Karpas-422 (cell line): Measurements from ENCODE around the gene KIAA1958. TPM values are rescaled to one million over a fixed set of nuclear protein-coding genes. Genes with fewer than 3 reads are reported as not detected.
"Not testable (repeated sequence)": the region's sequence is repeated elsewhere in the genome, so short reads cannot be mapped to it uniquely, and the experiment has no call there.

ENCODE experiments used
- DNase-seq: peaks from one replicate; pipeline ENCODE4 v3.0.0-alpha.2; 2015
- H2AFZ ChIP-seq: fragments of 200-600 bp; sonication (generic); 2 replicates; pipeline ENCODE4 v1.6.1; 2014; ENCODE audit warnings: antibody characterized with exemption, low read length, mixed read lengths
- H3K27ac ChIP-seq: fragments of 200-600 bp; sonication (generic); 2 replicates; pipeline ENCODE4 v1.5.1; 2014; ENCODE audit warnings: mild to moderate bottlenecking, low read length, moderate library complexity
- H3K27me3 ChIP-seq: fragments of 200-600 bp; sonication (generic); 2 replicates; pipeline ENCODE4 v1.6.1; 2014; ENCODE audit warnings: low read length, mixed read lengths
- H3K36me3 ChIP-seq: fragments of 200-600 bp; sonication (generic); 2 replicates; pipeline ENCODE4 v1.6.1; 2014; ENCODE audit warnings: low read length, mixed read lengths; ENCODE audit not compliant: insufficient read depth
- H3K4me1 ChIP-seq: fragments of 200-600 bp; sonication (generic); 2 replicates; pipeline ENCODE4 v1.6.1; 2014; ENCODE audit warnings: mild to moderate bottlenecking, low read length, mixed read lengths
- H3K4me2 ChIP-seq: fragments of 200-600 bp; sonication (generic); 2 replicates; pipeline ENCODE4 v1.6.1; 2014; ENCODE audit warnings: low read length, low read depth, mild to moderate bottlenecking; ENCODE audit not compliant: poor library complexity, severe bottlenecking
- H3K4me3 ChIP-seq: fragments of 200-600 bp; sonication (generic); 2 replicates; pipeline ENCODE4 v1.5.1; 2014; ENCODE audit warnings: mild to moderate bottlenecking, antibody characterized with exemption, low read length, mixed read lengths
- H3K79me2 ChIP-seq: fragments of 200-600 bp; sonication (generic); 2 replicates; pipeline ENCODE4 v1.6.1; 2014; ENCODE audit warnings: mild to moderate bottlenecking, low read length, mixed read lengths
- H3K9ac ChIP-seq: fragments of 200-600 bp; sonication (generic); 2 replicates; pipeline ENCODE4 v1.6.0; 2014; ENCODE audit warnings: low read length
- H3K9me2 ChIP-seq: fragments of 200-600 bp; sonication (generic), shearing (Covaris generic); replicated peaks from 2 replicates; pipeline ENCODE4 v1.6.0; 2014; ENCODE audit warnings: mild to moderate bottlenecking, low read length, moderate library complexity; ENCODE audit not compliant: insufficient read depth
- H3K9me3 ChIP-seq: fragments of 300-700, 200-600 bp; sonication (generic); 2 replicates; pipeline ENCODE4 v1.6.1; 2014; ENCODE audit warnings: low read length, mixed read lengths
- H4K20me1 ChIP-seq: fragments of 200-600 bp; sonication (generic); 2 replicates; pipeline ENCODE4 v1.6.1; 2014; ENCODE audit warnings: mild to moderate bottlenecking, antibody characterized with exemption, low read length, low read depth; ENCODE audit not compliant: insufficient read depth
- total RNA-seq: library from RNA; depleted of rRNA; stranded (reverse); fragments of >200 nt; shearing (Covaris generic); gene quantifications from 2 replicates; pipeline ENCODE4 v1.2.3, GENCODE V29; 2014; ENCODE audit warnings: low replicate concordance

KIAA1958 gene
- total RNA-seq, 1 experiment from 2014 or later: 44.7 TPM

GRCh38 chr9:112581469-112582176, 95.0 kb downstream of the KIAA1958 start:
- Histone ChIP-seq H3K9me2 (no peaks in the 10 kb centered on the region), H3K9me3 (no peaks in the 10 kb centered on the region), H2AFZ (no peak overlapping the region), H4K20me1 (0 out of 2 replicates have a peak, but pooled peaks cover 5% of the 10 kb centered on the region), H3K27me3 (no peaks in the 10 kb centered on the region), H3K36me3 (no peaks in the 10 kb centered on the region), H3K4me3 (no peak overlapping the region), H3K79me2 (peaks cover 97% of the 10 kb centered on the region), H3K27ac (no peak overlapping the region), H3K4me2 (no peak overlapping the region), H3K9ac (no peak overlapping the region), H3K4me1 (peaks cover 18% of the 10 kb centered on the region)
- DNase-seq: no peak

GRCh38 chr9:112582371-112583262, 96.0 kb downstream of the KIAA1958 start:
- Histone ChIP-seq H3K4me3 (no peak overlapping the region), H3K27me3 (no peaks in the 10 kb centered on the region), H3K9me2 (no peaks in the 10 kb centered on the region), H3K9ac (no peak overlapping the region), H2AFZ (no peak overlapping the region), H3K9me3 (no peaks in the 10 kb centered on the region), H3K27ac (no peak overlapping the region), H4K20me1 (0 out of 2 replicates have a peak, but pooled peaks cover 5% of the 10 kb centered on the region), H3K4me1 (peaks cover 18% of the 10 kb centered on the region), H3K79me2 (peaks cover 96% of the 10 kb centered on the region), H3K4me2 (no peak overlapping the region), H3K36me3 (no peaks in the 10 kb centered on the region)
- DNase-seq: no peak

GRCh38 chr9:112586599-112587155, 100.0 kb downstream of the KIAA1958 start:
- H3K4me3 ChIP-seq: no peak overlapping the region
- no peaks in the 10 kb centered on the region for H3K27me3 ChIP-seq
- H3K9ac ChIP-seq: no peak overlapping the region
- no peak for DNase-seq
- peaks cover 6% of the 10 kb centered on the region for H3K4me1 ChIP-seq
- 0 out of 2 replicates have a peak, but pooled peaks cover 2% of the 10 kb centered on the region for H4K20me1 ChIP-seq
- no peaks in the 10 kb centered on the region for H3K9me2 ChIP-seq
- no peaks in the 10 kb centered on the region for H3K36me3 ChIP-seq
- H2AFZ ChIP-seq: no peak overlapping the region
- H3K79me2 ChIP-seq: peaks cover 95% of the 10 kb centered on the region
- H3K9me3 ChIP-seq: no peaks in the 10 kb centered on the region
- H3K4me2 ChIP-seq: no peak overlapping the region
- no peak overlapping the region for H3K27ac ChIP-seq

GRCh38 chr9:112591875-112592274, 105.2 kb downstream of the KIAA1958 start:
- not testable (repeated sequence) for H2AFZ ChIP-seq, H3K9ac ChIP-seq, H3K27ac ChIP-seq, H3K27me3 ChIP-seq, H3K36me3 ChIP-seq, H3K4me3 ChIP-seq, H3K9me3 ChIP-seq, DNase-seq, H3K4me2 ChIP-seq, H4K20me1 ChIP-seq, H3K9me2 ChIP-seq
- Histone ChIP-seq H3K79me2 (peaks cover 91% of the 10 kb centered on the region), H3K4me1 (peaks cover 26% of the 10 kb centered on the region)

- Histone ChIP-seq H3K36me3 (no peaks in the 10 kb centered on the region), H3K27me3 (no peaks in the 10 kb centered on the region), H3K79me2 (peaks cover 93% of the 10 kb centered on the region), H3K4me1 (peaks cover 64% of the 10 kb centered on the region), H4K20me1 (no peaks in the 10 kb centered on the region), H3K4me2 (no peak overlapping the region), H3K9ac (no peak overlapping the region), H3K27ac (no peak overlapping the region), H3K9me2 (no peaks in the 10 kb centered on the region), H2AFZ (no peak overlapping the region), H3K9me3 (no peaks in the 10 kb centered on the region), H3K4me3 (no peak overlapping the region)
- DNase-seq: no peak
These were observed 113.1 kb downstream of the KIAA1958 start for GRCh38 chr9:112599732-112600131.

- Histone ChIP-seq H2AFZ (no peak overlapping the region), H3K79me2 (peaks cover 96% of the 10 kb centered on the region)
These were observed 115.0 kb downstream of the KIAA1958 start for GRCh38 chr9:112601636-112602035.

GRCh38 chr9:112604790-112605189, 118.2 kb downstream of the KIAA1958 start:
- H4K20me1 ChIP-seq: no peaks in the 10 kb centered on the region
- no peak overlapping the region for H3K9ac ChIP-seq
- peak overlapping the region; percentile 25; the same call in 1 of the 2 replicates for H3K27ac ChIP-seq
- H3K9me3 ChIP-seq: no peaks in the 10 kb centered on the region
- H3K79me2 ChIP-seq: peaks cover 94% of the 10 kb centered on the region
- H3K4me1 ChIP-seq: peaks cover 46% of the 10 kb centered on the region
- H3K27me3 ChIP-seq: no peaks in the 10 kb centered on the region
- H2AFZ ChIP-seq: no peak overlapping the region
- no peaks in the 10 kb centered on the region for H3K9me2 ChIP-seq
- no peaks in the 10 kb centered on the region for H3K36me3 ChIP-seq
- H3K4me2 ChIP-seq: no peak overlapping the region
- no peak for DNase-seq
- H3K4me3 ChIP-seq: no peak overlapping the region

More at GRCh38 chr9:112601636-112602035, 115.0 kb downstream of the KIAA1958 start:
- no peaks in the 10 kb centered on the region for H4K20me1 ChIP-seq
- DNase-seq: no peak
- H3K4me3 ChIP-seq: no peak overlapping the region
- no peaks in the 10 kb centered on the region for H3K36me3 ChIP-seq
- no peak overlapping the region for H3K27ac ChIP-seq
- no peaks in the 10 kb centered on the region for H3K27me3 ChIP-seq
- no peaks in the 10 kb centered on the region for H3K9me2 ChIP-seq
- H3K4me2 ChIP-seq: no peak overlapping the region
- no peaks in the 10 kb centered on the region for H3K9me3 ChIP-seq
- H3K9ac ChIP-seq: no peak overlapping the region
- H3K4me1 ChIP-seq: peaks cover 57% of the 10 kb centered on the region

GRCh38 chr9:112605518-112605917, 118.9 kb downstream of the KIAA1958 start:
- Histone ChIP-seq H2AFZ (no peak overlapping the region), H3K4me2 (no peak overlapping the region), H3K4me3 (no peak overlapping the region)

More at GRCh38 chr9:112605518-112605917, 118.9 kb downstream of the KIAA1958 start:
- H4K20me1 ChIP-seq: no peaks in the 10 kb centered on the region
- no peak for DNase-seq
- no peaks in the 10 kb centered on the region for H3K9me3 ChIP-seq
- H3K79me2 ChIP-seq: peaks cover 92% of the 10 kb centered on the region
- H3K9me2 ChIP-seq: no peaks in the 10 kb centered on the region
- H3K27me3 ChIP-seq: no peaks in the 10 kb centered on the region
- H3K9ac ChIP-seq: no peak overlapping the region
- H3K36me3 ChIP-seq: no peaks in the 10 kb centered on the region
- no peak overlapping the region for H3K27ac ChIP-seq
- H3K4me1 ChIP-seq: peaks cover 50% of the 10 kb centered on the region
